HG02943 (cell line): ENCODE measurements around the gene NUP210.

Experiments
- ATAC-seq: cut with Tn5 transposase; IDR thresholded peaks from one replicate; pipeline ENCODE4 v1.9.1; 2021; ENCODE audit warnings: mild to moderate bottlenecking, low read depth, moderate library complexity; ENCODE audit not compliant: unreplicated experiment

The NUP210 gene

GRCh38 chr3:13278783-13279531 is 141.2 kb downstream of the NUP210 start:
- no peak for ATAC-seq

- no peak for ATAC-seq
These were observed 142.1 kb downstream of the NUP210 start for GRCh38 chr3:13277860-13278531.

- ATAC-seq = no peak
These were observed 142.8 kb downstream of the NUP210 start for GRCh38 chr3:13277196-13277813.

- ATAC-seq = no peak
These were observed 143.5 kb downstream of the NUP210 start for GRCh38 chr3:13276438-13277195.

GRCh38 chr3:13275376-13276005 is 144.6 kb downstream of the NUP210 start:
- no peak for ATAC-seq

- ATAC-seq = no peak
These were observed 145.4 kb downstream of the NUP210 start for GRCh38 chr3:13274551-13275332.

GRCh38 chr3:13274125-13274524 is 146.0 kb downstream of the NUP210 start:
- no peak for ATAC-seq

GRCh38 chr3:13273604-13274105 is 146.5 kb downstream of the NUP210 start:
- no peak for ATAC-seq

- no peak for ATAC-seq
These were observed 147.1 kb downstream of the NUP210 start for GRCh38 chr3:13272831-13273603.

GRCh38 chr3:13269711-13270378 is 150.3 kb downstream of the NUP210 start:
- ATAC-seq = no peak

- no peak for ATAC-seq
These were observed 151.1 kb downstream of the NUP210 start for GRCh38 chr3:13268961-13269441.

GRCh38 chr3:13268120-13268519 is 152.0 kb downstream of the NUP210 start:
- ATAC-seq = no peak

GRCh38 chr3:13266651-13267362 is 153.3 kb downstream of the NUP210 start:
- ATAC-seq = no peak
